Measurements from ENCODE around the gene RCAN2. TPM values are rescaled to one million over a fixed set of nuclear protein-coding genes. Genes with fewer than 3 reads are reported as not detected.

The RCAN2 gene
- total and polyA plus RNA-seq, 2 donors (not counting 3 experiments of a cell fraction or from before 2014, with no cell fraction given), result 0.07 to 0.33 TPM

DNA sequence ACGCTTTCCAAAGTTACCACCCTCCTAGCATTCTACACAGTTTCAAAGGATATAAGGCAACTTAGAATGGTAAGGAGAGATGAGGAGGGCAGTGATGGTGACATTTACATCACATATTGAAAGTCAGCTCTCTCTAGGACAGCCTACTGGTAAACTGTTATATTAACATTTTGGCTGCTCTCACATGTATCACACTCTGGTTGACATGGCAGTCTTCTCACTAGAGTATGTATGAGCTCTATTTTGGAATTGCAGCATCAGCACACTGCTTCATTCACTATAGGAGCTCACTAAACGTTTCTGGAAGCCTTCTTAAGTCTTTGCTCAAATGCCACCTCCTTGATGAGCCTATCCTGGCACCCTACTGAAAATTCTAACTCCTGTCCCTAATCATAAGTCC, 184.8 kb downstream of the RCAN2 start:
- H3K4me1 ChIP-seq (ENCODE audit: control insufficient read depth, extremely low read depth, insufficient read depth, low read length), result no peaks in the 10 kb centered on the region
- no peak overlapping the region for H3K27ac ChIP-seq (ENCODE audit: insufficient read depth, low read depth, low read length)
- no peak overlapping the region for H3K9ac ChIP-seq (replicated peaks; ENCODE audit: extremely low read depth, insufficient read depth, low read length)
- intact Hi-C loops (cut with micrococcal nuclease), result no loop called here
- H3K36me3 ChIP-seq (ENCODE audit: control insufficient read depth in 2 of 2, extremely low read depth in 1 of 2, insufficient read depth in 2 of 2, low read length in 2 of 2), result no peaks in the 10 kb centered on the region
- H3K4me2 ChIP-seq (ENCODE audit: insufficient read depth, low read length), result no peak overlapping the region
- BruUV-seq (replicated peaks), result no TSS peak
- DNase-seq (ENCODE audit: low read depth, low spot score), result no peak
- no peak for FAIRE-seq
- ChIA-PET POLR2A (no interaction called here), CTCF (no interaction called here)
- H3K9me1 ChIP-seq (replicated peaks; ENCODE audit: control insufficient read depth, extremely low read depth, insufficient read depth, low read length), result no peaks in the 10 kb centered on the region
- no peak for TF ChIP-seq POLR2AphosphoS5 (IDR thresholded peaks at IDR 0.05; ENCODE audit: insufficient read depth, low read depth, low read length)
- TF ChIP-seq, protein P1, sequence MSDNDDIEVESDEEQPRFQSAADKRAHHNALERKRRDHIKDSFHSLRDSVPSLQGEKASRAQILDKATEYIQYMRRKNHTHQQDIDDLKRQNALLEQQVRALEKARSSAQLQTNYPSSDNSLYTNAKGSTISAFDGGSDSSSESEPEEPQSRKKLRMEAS (IDR thresholded peaks at IDR 0.05; ENCODE audit: insufficient read depth, insufficient read length), result no peak
- no peak for TF ChIP-seq JUN (IDR thresholded peaks at IDR 0.05; ENCODE audit: borderline replicate concordance, insufficient read depth, insufficient read length, low read depth)
- no peak for TF ChIP-seq EZH2 (IDR thresholded peaks at IDR 0.05; ENCODE audit: borderline replicate concordance, low read depth, low read length, severe bottlenecking)
- TF ChIP-seq MYC (IDR thresholded peaks at IDR 0.05; ENCODE audit: low read depth, low read length), result no peak
- TF ChIP-seq, protein P2, sequence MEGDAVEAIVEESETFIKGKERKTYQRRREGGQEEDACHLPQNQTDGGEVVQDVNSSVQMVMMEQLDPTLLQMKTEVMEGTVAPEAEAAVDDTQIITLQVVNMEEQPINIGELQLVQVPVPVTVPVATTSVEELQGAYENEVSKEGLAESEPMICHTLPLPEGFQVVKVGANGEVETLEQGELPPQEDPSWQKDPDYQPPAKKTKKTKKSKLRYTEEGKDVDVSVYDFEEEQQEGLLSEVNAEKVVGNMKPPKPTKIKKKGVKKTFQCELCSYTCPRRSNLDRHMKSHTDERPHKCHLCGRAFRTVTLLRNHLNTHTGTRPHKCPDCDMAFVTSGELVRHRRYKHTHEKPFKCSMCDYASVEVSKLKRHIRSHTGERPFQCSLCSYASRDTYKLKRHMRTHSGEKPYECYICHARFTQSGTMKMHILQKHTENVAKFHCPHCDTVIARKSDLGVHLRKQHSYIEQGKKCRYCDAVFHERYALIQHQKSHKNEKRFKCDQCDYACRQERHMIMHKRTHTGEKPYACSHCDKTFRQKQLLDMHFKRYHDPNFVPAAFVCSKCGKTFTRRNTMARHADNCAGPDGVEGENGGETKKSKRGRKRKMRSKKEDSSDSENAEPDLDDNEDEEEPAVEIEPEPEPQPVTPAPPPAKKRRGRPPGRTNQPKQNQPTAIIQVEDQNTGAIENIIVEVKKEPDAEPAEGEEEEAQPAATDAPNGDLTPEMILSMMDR (IDR thresholded peaks at IDR 0.05; ENCODE audit: extremely low read depth in 1 of 2, insufficient read depth in 1 of 2, low read depth in 1 of 2, low read length in 2 of 2), result no peak
- no peak for TF ChIP-seq GATA2 (IDR thresholded peaks at IDR 0.05; ENCODE audit: insufficient read depth, insufficient read length, low read depth, low read length)
- no peak for TF ChIP-seq FOS (IDR thresholded peaks at IDR 0.05; ENCODE audit: borderline replicate concordance, insufficient read depth, low read length)
- TF ChIP-seq POLR2A (IDR thresholded peaks at IDR 0.05; ENCODE audit: low read depth, low read length), result no peak
- H2AFZ ChIP-seq (ENCODE audit: low read depth, low read length), result no peak overlapping the region
- dilution Hi-C loops (cut with MboI; ENCODE audit: extremely low pct_ligation_motif_present, low sequenced_read_pairs), result no loop called here
- no peak overlapping the region for H3K4me3 ChIP-seq (replicated peaks in 1 of 3; ENCODE audit: insufficient read depth in 1 of 3, low read depth in 1 of 3, low read length in 3 of 3)
- no peaks in the 10 kb centered on the region for H3K79me2 ChIP-seq (ENCODE audit: control insufficient read depth, insufficient read depth, low read length)
- H4K20me1 ChIP-seq (replicated peaks; ENCODE audit: control insufficient read depth, extremely low read depth, insufficient read depth, low read length), result no peaks in the 10 kb centered on the region
- H3K9me3 ChIP-seq (replicated peaks; ENCODE audit: control insufficient read depth, insufficient read depth, low read length), result no peaks in the 10 kb centered on the region
- peaks cover 0 to 11% of the 10 kb centered on the region in 2 experiments for H3K27me3 ChIP-seq (ENCODE audit: control insufficient read depth in 2 of 2, insufficient read depth in 2 of 2, low read length in 2 of 2)
